Measurements from ENCODE around the gene APOBEC3H.
"Not testable (repeated sequence)": the region's sequence is repeated elsewhere in the genome, so short reads cannot be mapped to it uniquely, and the experiment has no call there.

DNA sequence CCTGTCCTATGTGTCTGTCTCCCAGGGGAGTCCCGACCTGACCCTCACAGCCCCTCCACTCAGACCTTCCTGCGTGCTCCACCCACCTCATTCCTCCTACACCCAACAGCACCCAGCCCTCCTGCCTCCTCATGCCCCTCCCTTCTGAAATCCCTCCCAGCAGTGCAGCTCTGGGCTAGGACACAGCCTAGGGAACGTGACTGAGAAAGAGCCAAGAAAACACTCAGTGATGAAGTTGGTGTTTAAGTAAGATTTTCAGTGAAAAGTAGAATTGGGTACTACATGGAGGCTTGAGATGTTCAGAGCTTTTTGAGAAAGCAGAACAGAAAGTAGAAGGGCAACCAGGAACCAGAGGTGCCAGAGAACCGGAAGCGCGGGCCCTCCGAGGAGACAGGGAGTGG lies 24.5 kb upstream of the APOBEC3H start:
- not testable (repeated sequence) for TF ChIP-seq CTCF (conservative IDR thresholded peaks at IDR 0.05; ENCODE audit: low read depth, low read length); EZH2 (IDR thresholded peaks at IDR 0.05; ENCODE audit: borderline replicate concordance, low read depth, low read length, poor library complexity, severe bottlenecking)
